Stomach (tissue), 4 donors: ENCODE measurements around the gene TFF2.

Experiments used
- CTCF ChIP-seq, 7 experiments: fragments of 450-650 bp in 4 of 7; fragments of 200-600 bp in 3 of 7; sonication (generic) in 3 of 7; IDR thresholded peaks; one replicate each; pipeline ENCODE4 v1.5.1; 2016 to 2019; ENCODE audit warnings: antibody characterized with exemption in 7 of 7, control low read depth in 2 of 7, mild to moderate bottlenecking in 1 of 7
- POLR2A ChIP-seq, 4 donors: fragments of 450-650 bp; IDR thresholded peaks; one replicate each; pipeline ENCODE4 v1.6.1; 2016; ENCODE audit warnings: antibody characterized with exemption in 4 of 4, control low read depth in 2 of 4, mild to moderate bottlenecking in 1 of 4, moderate library complexity in 1 of 4

- no peak for TF ChIP-seq POLR2A (IDR thresholded peaks at IDR 0.05)
- TF ChIP-seq CTCF (IDR thresholded peaks at IDR 0.05) = no peak
These were observed 30.8 kb downstream of the TFF2 start for GRCh38 chr21:42319851-42320572.
